ENCODE data around the gene KLHL5.

GRCh38 chr4:39021631-39022030 is 40.4 kb upstream of the KLHL5 start:
- TF ChIP-seq CTCF (IDR thresholded peaks at IDR 0.05) (no peak), POLR2A (IDR thresholded peaks at IDR 0.05) (no peak)

All from uterus (tissue), 2 donors.